Body of pancreas (tissue), 4 donors: ENCODE measurements around the gene LIMS1.

Experiments
- POLR2A ChIP-seq, 3 donors: fragments of 450-650 bp; IDR thresholded peaks; one replicate each; pipeline ENCODE4 v1.6.1; 2016; ENCODE audit warnings: antibody characterized with exemption in 3 of 3, mild to moderate bottlenecking in 2 of 3
- TF ChIP-seq, protein P1 (sequence below), 7 experiments: fragments of 450-650 bp in 4 of 7; fragments of 200-600 bp in 3 of 7; sonication (generic) in 3 of 7; IDR thresholded peaks; one replicate each; pipeline ENCODE4 v1.5.1; 2016 to 2019; ENCODE audit warnings: antibody characterized with exemption in 7 of 7

DNA sequence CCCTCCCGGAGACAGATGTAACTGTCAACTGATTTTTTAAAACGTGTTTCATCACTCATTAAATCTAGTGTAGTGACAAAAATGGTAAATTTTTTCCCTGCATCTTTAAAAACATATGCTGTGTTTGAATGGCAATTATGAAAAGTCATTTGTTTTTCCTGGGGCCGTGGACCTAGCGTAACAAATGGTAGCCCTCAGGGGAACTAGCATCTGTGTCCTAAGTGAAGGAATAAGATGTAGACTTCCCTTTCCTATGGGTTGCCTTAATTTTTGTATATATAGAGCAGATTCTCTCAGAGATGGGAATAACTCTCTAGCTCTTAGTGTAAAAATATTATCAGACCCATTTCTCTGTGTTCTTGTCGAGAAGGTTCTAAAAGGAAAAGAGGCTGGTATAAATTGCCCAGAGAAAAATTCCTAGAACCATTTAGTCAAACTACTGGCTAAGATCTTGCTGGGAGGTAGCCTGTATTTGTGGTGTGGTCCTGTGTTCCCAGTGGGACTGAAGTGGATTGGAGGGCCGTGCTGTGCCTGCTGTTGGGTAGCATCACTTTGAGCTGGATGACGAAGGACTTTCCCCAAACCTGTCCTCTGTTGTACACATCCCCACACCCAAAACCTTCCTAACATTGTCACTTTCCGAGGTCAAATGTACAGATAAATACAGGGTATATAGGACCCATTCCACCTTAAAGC lies 85.8 kb downstream of the LIMS1 start:
- TF ChIP-seq, protein P1, sequence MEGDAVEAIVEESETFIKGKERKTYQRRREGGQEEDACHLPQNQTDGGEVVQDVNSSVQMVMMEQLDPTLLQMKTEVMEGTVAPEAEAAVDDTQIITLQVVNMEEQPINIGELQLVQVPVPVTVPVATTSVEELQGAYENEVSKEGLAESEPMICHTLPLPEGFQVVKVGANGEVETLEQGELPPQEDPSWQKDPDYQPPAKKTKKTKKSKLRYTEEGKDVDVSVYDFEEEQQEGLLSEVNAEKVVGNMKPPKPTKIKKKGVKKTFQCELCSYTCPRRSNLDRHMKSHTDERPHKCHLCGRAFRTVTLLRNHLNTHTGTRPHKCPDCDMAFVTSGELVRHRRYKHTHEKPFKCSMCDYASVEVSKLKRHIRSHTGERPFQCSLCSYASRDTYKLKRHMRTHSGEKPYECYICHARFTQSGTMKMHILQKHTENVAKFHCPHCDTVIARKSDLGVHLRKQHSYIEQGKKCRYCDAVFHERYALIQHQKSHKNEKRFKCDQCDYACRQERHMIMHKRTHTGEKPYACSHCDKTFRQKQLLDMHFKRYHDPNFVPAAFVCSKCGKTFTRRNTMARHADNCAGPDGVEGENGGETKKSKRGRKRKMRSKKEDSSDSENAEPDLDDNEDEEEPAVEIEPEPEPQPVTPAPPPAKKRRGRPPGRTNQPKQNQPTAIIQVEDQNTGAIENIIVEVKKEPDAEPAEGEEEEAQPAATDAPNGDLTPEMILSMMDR (IDR thresholded peaks at IDR 0.05), result no peak
- no peak for TF ChIP-seq POLR2A (IDR thresholded peaks at IDR 0.05)
